HG02981 (cell line): ENCODE measurements around the gene TPMT.
"Not testable (repeated sequence)": the region's sequence is repeated elsewhere in the genome, so short reads cannot be mapped to it uniquely, and the experiment has no call there.

Source experiments
- ATAC-seq: cut with Tn5 transposase; IDR thresholded peaks from one replicate; pipeline ENCODE4 v1.9.1; 2021; ENCODE audit warnings: mild to moderate bottlenecking, moderate library complexity; ENCODE audit not compliant: unreplicated experiment

TPMT gene

DNA sequence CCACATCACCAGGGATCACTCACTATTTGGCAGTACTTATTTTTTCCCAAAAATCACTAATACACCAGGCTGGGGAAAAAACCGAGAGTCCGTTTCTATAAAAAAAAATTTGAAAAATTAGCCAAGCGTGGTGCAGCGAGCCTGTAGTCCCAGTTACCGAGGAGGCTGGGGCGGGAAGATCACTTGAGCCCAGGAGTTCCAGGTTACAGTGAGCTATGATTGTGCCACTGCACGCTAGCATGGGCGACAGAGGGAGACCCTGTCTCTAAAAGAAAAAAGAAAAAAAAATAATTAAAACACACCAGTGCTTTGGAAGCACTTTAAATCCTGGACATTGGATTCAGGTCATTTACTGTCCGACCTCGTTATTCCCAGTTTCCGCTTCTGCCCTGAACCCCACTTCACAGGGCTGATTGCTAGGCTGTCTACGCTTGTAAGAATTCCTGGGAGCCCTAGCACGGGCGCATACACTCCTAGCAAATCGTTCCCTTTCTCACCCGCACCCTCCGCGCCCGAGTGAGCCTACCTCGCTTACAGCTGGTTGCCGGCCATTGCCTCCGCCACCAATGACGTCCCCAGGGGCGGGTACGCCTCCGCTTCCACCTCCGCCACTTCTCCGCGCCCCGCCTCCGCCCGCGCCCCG is at the start of gene TPMT:
Gene TPMT (minus strand): TSS at position 571 of the 643 bp plus-strand sequence. CDS start 5,950 bp downstream, outside the sequence.
- peak; percentile 52 for ATAC-seq

DNA sequence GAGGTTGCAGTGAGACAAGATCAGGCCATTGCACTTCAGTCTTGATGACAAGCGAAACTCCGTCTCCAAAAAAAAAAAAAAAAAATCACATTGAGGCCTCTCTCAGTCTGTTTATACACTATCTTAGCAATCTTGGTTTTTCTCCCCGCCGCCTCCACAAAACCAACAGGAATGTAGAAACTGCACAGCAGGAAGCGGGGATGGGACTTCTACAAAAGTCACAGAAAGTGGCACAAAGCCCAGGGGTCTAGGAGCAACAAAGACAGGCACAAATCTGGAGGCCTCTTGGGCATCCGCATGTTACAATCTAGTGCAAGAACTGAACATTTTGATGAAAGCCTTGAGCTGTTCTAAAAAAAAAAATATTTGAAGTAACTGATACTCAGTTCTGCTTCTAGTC is 48.9 kb upstream of the TPMT start:
- ATAC-seq, result no peak

DNA sequence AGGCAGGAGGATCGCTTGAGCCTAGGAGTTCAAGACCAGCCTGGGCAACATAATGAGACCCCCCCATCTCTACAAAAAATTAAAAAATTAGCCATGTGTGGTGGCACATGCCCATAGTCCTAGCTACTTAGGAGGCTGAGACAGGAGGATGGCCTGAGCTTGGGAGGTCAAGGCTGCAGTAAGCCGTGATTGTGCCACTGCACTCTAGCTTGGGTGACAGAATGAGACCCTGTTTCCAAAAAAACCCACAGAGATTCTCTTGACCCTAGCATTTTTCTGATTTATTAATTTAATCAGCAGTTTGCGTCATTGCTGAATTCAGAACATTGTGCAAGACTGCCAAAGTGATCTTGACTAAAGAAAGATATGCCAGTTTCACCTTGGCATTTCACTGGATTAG is 37.1 kb upstream of the TPMT start:
- ATAC-seq, result no peak

DNA sequence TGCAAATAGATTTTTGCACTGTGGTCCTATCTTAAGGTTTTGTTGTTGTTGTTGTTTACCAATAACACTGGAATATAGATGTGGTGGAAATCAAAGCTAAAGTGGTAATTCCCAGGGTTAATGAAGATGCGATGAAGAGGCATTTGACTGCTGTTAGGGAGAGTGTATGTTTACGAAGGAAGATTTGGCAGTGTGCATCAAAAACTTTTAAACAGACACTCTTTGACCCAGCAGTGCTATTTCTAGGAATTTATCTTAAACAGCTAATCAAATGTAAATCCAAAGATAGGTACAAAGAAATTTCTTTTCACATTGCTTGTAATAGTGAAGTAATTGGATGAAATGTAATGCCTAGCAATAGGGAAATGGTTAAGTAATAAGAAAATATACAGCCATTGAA is 34.3 kb upstream of the TPMT start:
- ATAC-seq, result no peak

DNA sequence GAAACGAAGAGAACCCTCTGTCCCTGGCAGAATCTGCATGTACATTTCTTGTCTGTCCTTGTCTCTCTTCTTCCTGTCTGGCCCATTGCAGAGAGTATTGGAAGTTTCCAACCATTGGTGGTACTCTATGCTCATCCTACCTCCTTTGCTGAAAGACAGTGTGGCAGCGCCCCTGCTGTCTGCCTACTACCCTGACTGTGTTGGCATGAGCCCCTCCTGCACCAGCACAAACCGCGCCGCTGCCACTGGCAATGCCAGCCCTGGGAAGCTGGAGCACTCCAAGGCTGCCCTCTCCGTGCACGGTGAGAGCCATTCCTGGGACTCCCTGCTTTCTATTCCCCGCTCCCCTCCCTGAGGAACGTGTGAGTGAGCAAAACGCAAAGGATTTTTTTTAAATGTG is 32.8 kb upstream of the TPMT start:
- no peak for ATAC-seq

DNA sequence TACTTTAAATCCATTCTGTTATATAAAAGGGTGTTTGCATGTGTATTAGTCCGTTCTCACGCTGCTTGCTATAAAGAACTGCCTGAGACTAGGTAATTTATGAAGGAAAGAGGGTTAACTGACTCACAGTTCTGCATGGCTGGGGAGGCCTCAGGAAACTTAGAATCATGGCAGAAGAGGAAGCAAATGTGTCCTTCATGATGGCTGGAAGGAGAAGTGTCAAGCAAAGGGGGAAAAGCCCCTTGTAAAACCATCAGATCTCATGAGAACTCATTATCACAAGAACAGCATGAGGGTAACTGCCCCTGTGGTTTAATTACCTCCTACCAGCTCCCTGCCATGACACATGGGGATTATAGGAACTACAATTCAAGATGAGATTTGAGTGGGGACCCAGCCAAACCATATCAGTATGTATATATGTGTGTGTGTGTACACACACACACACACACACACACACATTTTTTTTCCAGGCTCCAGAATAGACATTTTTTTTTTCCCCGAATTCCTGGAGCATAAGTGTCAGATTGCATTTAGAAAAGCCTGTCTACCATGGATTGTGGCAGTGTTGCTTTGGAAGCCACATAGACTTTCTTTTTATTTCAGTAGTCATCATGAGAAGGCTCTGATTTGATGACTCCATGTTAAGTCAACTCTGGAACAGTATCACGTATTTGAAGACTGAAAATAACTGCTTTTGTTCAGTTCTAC is 31.8 kb upstream of the TPMT start:
- ATAC-seq, result no peak

DNA sequence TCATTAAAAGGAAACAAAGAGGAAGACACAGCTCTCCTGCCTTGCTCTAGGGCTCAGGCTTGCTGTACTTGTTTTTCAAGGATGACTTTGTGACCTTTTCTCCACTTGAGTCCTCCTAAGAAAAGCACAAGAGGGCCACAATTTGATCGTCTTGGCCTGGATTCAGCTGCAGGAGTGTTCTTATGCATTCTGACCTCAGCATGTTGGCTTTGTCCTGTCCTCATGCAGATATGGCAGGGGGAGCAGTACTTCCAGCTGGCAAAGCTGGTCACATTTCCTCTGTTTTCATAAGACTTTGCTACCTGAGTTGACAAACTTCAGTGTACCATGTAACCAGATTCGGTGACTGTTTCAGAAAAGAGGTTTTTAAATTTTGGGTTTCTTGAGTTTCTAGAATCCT is 31.2 kb upstream of the TPMT start:
- no peak for ATAC-seq

DNA sequence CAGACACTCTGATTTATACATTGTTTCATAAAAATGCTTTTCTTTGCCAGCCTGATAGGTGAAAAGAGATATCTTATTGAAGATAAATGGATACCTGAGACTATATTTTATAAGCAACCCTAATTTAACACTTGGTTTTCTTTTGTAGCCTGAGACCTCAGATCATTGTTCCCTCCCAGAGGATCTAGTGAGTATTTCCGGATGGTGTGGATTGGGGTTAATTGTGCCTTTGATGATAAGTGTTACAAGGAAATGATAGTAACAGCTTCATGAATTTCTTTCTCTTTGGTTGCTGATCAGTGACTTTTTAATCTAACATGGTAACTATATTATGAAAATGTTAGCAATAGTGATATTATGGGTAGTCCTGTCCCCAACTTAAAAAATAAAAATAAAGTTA is 30.7 kb upstream of the TPMT start:
- no peak for ATAC-seq

DNA sequence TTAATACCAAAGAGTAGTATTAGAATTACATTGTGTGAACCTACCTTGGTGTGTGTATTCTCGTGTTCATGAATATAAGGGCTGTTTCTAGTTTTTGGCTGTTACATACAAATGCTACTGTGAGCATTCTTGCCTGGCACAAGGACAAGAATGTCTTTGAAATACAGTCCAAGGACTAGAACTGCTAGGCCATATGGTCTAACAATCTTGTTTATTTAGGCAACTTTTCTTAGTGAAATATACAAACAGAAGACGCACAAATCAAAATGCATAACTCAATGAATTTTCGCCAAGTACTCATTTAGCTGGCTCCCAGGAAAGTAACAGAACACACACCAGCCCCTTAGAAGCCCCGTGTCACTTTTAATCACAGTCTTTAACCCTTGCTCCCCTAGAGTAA is 28.9 kb upstream of the TPMT start:
- ATAC-seq, result no peak

DNA sequence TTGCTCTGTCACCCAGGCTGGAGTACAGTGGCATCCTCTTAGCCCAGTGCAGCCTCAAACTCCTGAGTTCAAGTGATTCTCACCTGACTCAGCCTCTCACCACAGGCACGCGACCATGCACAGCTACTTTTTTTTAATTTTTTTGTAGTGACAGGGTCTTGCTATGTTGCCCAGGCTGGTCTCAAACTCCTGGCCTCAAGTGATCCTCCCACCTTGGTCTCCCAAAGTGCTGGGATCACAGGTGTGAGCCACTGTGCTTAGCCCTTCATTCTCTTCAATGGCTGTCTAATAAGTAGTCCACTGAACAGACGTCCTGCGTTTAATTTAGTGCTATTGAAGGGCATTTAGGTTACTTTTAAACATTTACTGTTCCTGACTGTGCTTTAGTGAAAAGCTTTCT is 27.7 kb upstream of the TPMT start:
- ATAC-seq, result no peak

DNA sequence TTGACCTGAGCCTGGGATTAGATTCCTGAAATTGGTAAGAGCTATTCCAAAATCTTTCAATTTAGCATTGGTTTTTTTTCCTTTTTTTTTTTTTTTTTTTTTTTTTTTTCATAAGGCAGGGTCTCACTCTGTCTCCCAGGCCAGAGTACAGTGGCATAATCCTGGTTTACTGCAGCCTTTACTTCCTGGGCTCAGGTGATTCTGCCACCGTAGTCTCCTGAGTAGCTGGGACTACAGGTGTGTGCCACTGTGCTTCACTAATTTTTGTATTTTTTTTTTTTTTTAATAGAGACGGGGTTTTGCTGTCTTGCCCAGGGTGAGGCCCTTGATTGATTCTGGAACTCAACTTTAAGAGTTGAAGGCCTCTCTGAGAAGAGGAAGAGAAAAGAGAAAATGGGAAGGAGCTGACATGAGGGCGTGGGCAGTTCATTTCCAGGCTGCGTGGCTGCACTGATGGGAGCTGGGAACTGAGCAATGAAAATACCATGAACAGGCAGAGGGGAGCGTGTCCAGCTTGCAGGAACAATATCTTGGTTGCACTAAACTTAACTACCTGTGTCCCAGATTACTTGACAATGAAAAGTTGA is 25.0 kb upstream of the TPMT start:
- ATAC-seq, result no peak

DNA sequence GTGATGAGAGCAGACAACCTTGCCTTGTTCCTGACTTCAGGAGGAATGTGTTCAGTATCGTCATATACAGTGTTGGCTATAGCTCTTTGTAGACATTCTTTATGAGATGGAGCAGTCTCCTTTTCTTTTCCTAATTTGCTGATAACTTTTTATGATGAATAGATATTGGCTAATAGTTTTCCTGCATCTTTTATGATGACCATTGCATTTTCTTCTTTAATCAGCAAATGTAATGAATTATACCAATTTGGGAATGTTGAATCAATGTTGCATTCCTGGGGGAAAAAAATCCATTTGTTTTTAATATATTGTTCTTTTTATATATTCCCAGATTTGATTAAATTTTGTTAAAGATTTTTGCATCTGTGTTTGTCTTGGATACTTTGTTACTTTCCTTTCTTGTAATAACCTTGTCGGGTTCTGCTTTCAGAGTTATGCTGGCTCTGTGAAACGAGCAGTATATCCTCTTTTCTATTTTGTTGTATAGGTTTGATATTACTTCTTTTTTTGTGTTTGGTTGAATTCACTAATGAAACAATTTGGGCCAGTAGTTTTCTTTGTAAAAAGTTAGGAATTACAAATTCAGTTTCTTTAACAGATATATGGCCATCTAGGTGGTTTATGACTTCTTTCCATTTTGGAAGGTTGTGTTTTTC is 24.2 kb upstream of the TPMT start:
- ATAC-seq, result no peak

DNA sequence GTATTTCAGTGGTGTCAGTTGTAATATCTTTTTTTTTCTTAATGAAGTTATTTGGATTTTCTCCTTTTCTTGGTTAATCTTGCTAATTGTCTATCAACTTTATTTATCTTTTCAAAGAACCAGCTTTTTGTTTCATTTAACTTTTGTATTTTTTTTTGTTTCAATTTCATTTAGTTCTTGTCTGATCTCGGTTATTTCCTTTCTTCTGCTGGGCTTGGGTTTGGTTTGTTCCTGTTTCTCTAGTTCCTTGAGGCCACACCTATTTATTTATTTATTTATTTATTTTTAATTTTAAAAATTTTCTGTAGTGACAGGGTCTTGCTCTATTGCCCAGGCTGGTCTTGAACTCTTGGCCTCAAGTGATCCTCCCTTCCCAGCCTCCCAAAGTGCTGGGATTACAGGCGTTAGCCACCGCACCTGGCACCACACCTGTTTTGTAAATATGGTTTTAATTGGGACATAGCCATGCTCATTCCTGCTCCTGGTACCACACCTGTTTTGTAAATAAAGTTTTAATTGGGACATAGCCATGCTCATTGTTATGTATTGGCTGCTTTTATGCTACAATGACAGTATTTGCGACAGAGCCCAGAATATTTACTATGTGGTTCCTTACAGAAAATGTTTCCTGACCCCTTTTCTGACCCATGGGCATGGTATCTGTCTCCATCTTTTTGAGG is 22.5 kb upstream of the TPMT start:
- no peak for ATAC-seq

DNA sequence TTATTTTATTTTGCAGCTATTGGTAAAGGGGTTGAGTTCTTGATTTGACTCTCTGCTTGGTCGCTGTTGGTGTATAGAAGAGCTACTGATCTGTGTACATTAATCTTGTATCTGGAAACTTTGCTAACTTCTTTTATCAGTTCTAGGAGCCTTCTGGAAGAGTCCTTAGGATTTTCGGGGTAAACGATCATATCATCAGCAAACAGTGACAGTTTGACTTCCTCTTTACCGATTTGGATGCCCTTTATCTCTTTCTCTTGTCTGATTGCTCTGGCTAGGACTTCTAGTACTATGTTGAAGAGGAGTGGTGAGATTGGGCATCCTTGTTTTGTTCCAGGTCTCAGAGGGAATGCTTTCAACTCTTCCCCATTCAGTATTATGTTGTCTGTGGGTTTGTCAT is 21.3 kb upstream of the TPMT start:
- not testable (repeated sequence) for ATAC-seq

DNA sequence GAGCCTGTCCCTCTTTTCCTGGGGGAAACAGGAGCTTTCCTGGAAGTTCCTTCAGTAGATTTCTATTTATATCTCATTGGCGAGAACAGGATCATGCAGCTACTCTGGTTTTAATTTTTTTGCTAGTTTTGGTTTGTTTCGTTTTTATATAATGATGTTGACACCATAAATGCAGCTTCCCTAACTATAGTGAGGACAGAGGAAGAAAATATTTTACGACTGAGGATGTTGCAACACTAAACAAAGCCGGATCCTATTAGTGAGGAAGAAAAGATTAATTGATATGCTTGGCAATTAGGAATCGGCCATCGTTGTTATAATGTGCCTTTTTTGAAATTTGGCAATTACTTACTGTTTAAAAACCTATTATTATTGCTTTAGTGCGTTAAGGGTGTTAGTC is 17.0 kb upstream of the TPMT start:
- ATAC-seq, result no peak

DNA sequence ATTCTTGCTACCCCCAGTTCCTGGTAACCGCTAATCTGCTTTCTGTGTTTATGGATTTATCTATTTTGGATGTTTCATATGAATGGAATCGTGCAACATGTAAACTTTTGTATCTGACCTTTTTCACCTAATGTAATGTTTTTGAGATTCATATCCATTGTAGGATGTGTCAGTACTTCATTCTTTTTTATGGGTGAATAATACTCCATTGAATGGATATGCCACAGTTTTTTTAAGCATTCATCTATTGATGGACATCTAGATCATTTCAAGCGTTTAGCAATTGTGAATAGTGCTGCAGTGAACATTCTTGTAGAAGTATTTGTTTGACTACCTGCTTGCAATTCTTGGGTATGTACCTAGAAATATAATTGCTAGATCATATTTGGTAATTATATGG is 13.4 kb upstream of the TPMT start:
- no peak for ATAC-seq

DNA sequence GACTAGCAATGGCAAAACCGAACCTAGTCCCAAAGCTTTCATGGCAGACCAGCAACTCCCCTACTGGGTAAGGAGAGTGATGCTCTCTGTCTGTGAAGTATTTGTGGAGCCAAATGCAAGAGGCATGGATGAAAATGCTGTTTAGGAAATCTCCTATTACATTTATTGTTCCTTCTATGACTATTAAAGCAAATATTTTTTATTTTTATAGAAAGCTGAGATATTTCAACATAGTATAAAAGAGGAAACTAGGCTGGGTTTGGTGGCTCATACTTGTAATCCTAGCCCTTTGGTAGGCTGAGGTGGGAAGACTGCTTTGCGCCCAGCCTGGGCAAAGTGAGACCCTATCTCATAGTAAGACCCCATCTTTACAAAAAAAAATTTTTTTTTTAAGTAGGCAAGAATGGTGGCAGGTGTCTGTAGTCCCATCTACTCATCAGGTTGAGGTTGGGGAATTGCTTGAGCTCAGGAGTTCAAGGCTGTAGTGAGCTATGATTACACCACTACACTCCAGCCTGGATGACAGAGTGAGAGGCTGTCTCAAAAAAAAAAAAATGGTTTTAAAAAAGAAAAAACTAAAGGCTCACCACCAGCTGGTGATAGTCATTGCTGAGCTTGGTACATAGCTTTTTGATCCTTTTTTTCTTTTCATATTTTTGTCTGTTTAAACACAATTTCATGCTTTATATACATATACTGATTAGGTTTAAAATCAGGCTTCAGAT is 11.6 kb upstream of the TPMT start:
- no peak for ATAC-seq

DNA sequence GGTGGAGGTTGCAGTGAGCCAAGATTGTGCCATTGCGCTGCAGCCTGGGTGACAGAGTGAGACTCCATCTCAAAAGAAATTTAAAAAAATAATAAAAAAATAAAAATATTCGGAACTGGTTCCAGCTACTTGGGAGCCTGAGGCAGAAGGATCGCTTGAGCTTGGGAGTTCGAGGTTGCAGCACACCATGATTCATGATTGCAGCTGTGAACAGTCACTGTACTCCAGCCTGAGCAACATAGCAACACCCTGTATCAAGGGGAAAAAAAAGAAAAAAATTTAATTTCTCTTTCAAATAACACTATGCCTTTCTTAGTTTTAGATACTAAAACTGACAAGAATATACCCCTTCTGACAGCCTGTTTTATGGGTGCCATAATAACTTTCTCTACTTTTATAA is 10.9 kb upstream of the TPMT start:
- ATAC-seq, result no peak

DNA sequence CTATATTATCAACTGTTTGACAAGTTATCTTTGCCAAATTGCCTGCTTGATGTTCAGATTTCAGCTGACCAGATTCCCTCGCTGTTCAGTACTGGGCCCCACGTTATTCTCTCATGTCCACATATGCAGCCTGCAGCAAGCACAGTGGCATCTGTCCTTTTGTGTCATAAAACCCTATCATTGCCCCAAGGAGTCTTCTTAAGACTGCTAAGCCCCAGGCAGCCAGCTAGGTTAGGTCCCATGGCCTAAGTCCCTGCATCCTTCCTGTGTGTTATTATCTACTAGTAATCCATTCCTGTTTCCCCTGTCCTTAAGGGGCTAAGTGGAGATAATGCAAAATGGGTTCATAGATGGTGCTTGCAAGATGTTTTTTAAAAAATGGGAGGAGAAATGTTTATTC is 7.5 kb upstream of the TPMT start:
- no peak for ATAC-seq

DNA sequence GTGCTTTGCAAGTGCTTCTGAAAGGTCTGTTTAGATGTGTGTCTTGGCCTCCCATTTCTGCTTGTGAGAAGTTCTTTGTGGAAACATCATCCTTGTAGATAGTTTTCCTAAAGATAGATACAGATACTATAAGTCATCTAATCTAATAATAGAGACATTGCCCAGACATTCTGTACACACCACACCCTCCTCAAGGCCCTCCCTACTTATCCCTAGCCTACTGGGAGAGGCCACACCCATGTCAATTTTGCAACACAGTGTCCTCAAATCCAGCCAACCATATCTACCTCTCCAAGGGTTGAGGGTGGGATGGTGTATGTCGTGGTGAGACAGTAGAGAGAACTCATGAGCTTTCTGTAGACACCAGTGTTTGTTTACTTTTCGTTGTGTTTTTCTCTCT is 6.6 kb upstream of the TPMT start:
- ATAC-seq, result no peak

DNA sequence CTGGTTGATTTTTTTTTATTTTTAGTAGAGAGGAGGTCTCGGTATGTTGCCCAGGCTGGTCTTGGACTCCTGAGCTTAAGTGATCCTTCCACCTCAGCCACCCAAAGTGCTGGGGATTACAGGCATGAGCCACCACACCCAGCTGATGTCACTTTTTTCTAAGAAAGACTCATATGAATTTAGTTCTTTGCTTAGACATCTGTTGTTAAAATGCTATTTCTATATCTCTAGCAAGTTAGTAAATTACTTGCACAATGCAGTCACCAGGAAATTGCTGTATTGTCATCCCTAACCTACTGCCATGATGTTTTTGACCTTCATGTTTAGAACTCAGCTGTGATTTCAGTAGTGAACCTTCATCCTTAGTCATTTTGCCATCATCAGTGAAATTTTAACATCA is 6.0 kb upstream of the TPMT start:
- ATAC-seq, result no peak
